Peyer's patch (tissue), 4 donors: ENCODE measurements around the gene NOA1.

Experiments used
- CTCF ChIP-seq, 6 experiments: fragments of 450-650 bp in 4 of 6; fragments of 200-600 bp in 2 of 6; sonication (generic) in 1 of 6; IDR thresholded peaks; one replicate each; pipeline ENCODE4 v1.5.1; 2017 to 2019; ENCODE audit warnings: antibody characterized with exemption in 6 of 6, mild to moderate bottlenecking in 3 of 6, moderate library complexity in 1 of 6
- POLR2A ChIP-seq, 2 donors: fragments of 450-650 bp; IDR thresholded peaks; one replicate each; pipeline ENCODE4 v1.5.1; 2017; ENCODE audit warnings: antibody characterized with exemption in 2 of 2, mild to moderate bottlenecking in 2 of 2, moderate library complexity in 2 of 2

GRCh38 chr4:57023104-57023503 lies 45.7 kb upstream of the NOA1 start:
- TF ChIP-seq CTCF (IDR thresholded peaks at IDR 0.05) (no peak), POLR2A (IDR thresholded peaks at IDR 0.05) (no peak)
